Measurements from ENCODE around the gene UBE2E2. TPM values are rescaled to one million over a fixed set of nuclear protein-coding genes. Genes with fewer than 3 reads are reported as not detected.

Gene UBE2E2
- polyA plus RNA-seq, 1 donor (not counting 4 experiments of a cell fraction or from before 2014, with no cell fraction given): 63.2 TPM

GRCh38 chr3:23342343-23342742 is 139.2 kb downstream of the UBE2E2 start:
- no peak overlapping the region for H3K4me3 ChIP-seq (ENCODE audit: control insufficient read depth in 2 of 3, extremely low read depth in 1 of 3, insufficient read depth in 2 of 3, low read depth in 1 of 3, low read length in 3 of 3)
- DNase-seq (ENCODE audit: low read depth, low spot score): no peak
- H3K27ac ChIP-seq (ENCODE audit: control insufficient read depth, insufficient read depth, low read length): no peak overlapping the region
- H3K4me1 ChIP-seq (ENCODE audit: control insufficient read depth, extremely low read depth, insufficient read depth, low read length): no peaks in the 10 kb centered on the region
- no peak overlapping the region for H2AFZ ChIP-seq (ENCODE audit: control insufficient read depth, low read length)
- no peaks in the 10 kb centered on the region for H3K9me1 ChIP-seq (ENCODE audit: control insufficient read depth, extremely low read depth, insufficient read depth, low read length)
- FAIRE-seq: no peak
- H3K36me3 ChIP-seq (ENCODE audit: control insufficient read depth in 2 of 2, extremely low read depth in 1 of 2, insufficient read depth in 2 of 2, low read length in 2 of 2): no peaks in the 10 kb centered on the region
- TF ChIP-seq CTCF (optimal IDR thresholded peaks at IDR 0.05 in 1 of 3, IDR thresholded peaks at IDR 0.05 in 1 of 3, conservative IDR thresholded peaks at IDR 0.05 in 1 of 3; ENCODE audit: extremely low read depth in 1 of 3, insufficient read depth in 2 of 3, low read length in 3 of 3) (no peak), EZH2 (IDR thresholded peaks at IDR 0.05; ENCODE audit: low read length) (no peak)
- no peaks in the 10 kb centered on the region for H3K9me3 ChIP-seq (ENCODE audit: control insufficient read depth, low read depth, low read length)
- no peak overlapping the region for H3K4me2 ChIP-seq (ENCODE audit: control insufficient read depth, extremely low read depth, insufficient read depth, low read depth, low read length)
- H3K27me3 ChIP-seq (ENCODE audit: control insufficient read depth, extremely low read depth, insufficient read depth, low read length): no peaks in the 10 kb centered on the region
- peaks cover 3% of the 10 kb centered on the region for H3K79me2 ChIP-seq (ENCODE audit: control insufficient read depth, insufficient read depth, low read length)
- H4K20me1 ChIP-seq (ENCODE audit: control insufficient read depth, extremely low read depth, insufficient read depth, low read length): no peaks in the 10 kb centered on the region
- dilution Hi-C loops (cut with MboI; ENCODE audit: extremely low pct_ligation_motif_present, low sequenced_read_pairs): no loop called here
- no peak overlapping the region for H3K9ac ChIP-seq (ENCODE audit: control insufficient read depth, extremely low read depth, insufficient read depth, low read length)

GRCh38 chr3:23343509-23343908 is 140.4 kb downstream of the UBE2E2 start:
- no peaks in the 10 kb centered on the region for H4K20me1 ChIP-seq (ENCODE audit: control insufficient read depth, extremely low read depth, insufficient read depth, low read length)
- TF ChIP-seq CTCF (optimal IDR thresholded peaks at IDR 0.05 in 1 of 3, IDR thresholded peaks at IDR 0.05 in 1 of 3, conservative IDR thresholded peaks at IDR 0.05 in 1 of 3; ENCODE audit: extremely low read depth in 1 of 3, insufficient read depth in 2 of 3, low read length in 3 of 3): no peak
- no peak for TF ChIP-seq EZH2 (IDR thresholded peaks at IDR 0.05; ENCODE audit: low read length)
- no peak for DNase-seq (ENCODE audit: low read depth, low spot score)

More at GRCh38 chr3:23343509-23343908, 140.4 kb downstream of the UBE2E2 start:
- Histone ChIP-seq H3K27ac (ENCODE audit: control insufficient read depth, insufficient read depth, low read length) (no peak overlapping the region), H3K4me3 (ENCODE audit: control insufficient read depth in 2 of 3, extremely low read depth in 1 of 3, insufficient read depth in 2 of 3, low read depth in 1 of 3, low read length in 3 of 3) (no peak overlapping the region), H3K9me3 (ENCODE audit: control insufficient read depth, low read depth, low read length) (no peaks in the 10 kb centered on the region), H3K27me3 (ENCODE audit: control insufficient read depth, extremely low read depth, insufficient read depth, low read length) (no peaks in the 10 kb centered on the region), H3K79me2 (ENCODE audit: control insufficient read depth, insufficient read depth, low read length) (no peaks in the 10 kb centered on the region), H3K36me3 (ENCODE audit: control insufficient read depth in 2 of 2, extremely low read depth in 1 of 2, insufficient read depth in 2 of 2, low read length in 2 of 2) (no peaks in the 10 kb centered on the region), H3K9me1 (ENCODE audit: control insufficient read depth, extremely low read depth, insufficient read depth, low read length) (no peaks in the 10 kb centered on the region), H2AFZ (ENCODE audit: control insufficient read depth, low read length) (no peak overlapping the region), H3K4me2 (ENCODE audit: control insufficient read depth, extremely low read depth, insufficient read depth, low read depth, low read length) (no peak overlapping the region), H3K4me1 (ENCODE audit: control insufficient read depth, extremely low read depth, insufficient read depth, low read length) (no peaks in the 10 kb centered on the region), H3K9ac (ENCODE audit: control insufficient read depth, extremely low read depth, insufficient read depth, low read length) (no peak overlapping the region)
- dilution Hi-C loops (cut with MboI; ENCODE audit: extremely low pct_ligation_motif_present, low sequenced_read_pairs): no loop called here
- FAIRE-seq: no peak

All from keratinocyte (primary cell).